Type B pancreatic cell (in vitro differentiated cells): Measurements from ENCODE around the gene EVI2B. TPM values are rescaled to one million over a fixed set of nuclear protein-coding genes. Genes with fewer than 3 reads are reported as not detected.

Experiments
- DNase-seq: peaks from one replicate; pipeline ENCODE4 v3.0.0; 2021; ENCODE audit warnings: mixed read lengths; ENCODE audit not compliant: unreplicated experiment; ENCODE audit errors: extremely low spot score
- H3K27ac Mint-ChIP-seq: 2 replicates; pipeline ENCODE4 v1.8.0; 2021; ENCODE audit warnings: mild to moderate bottlenecking, mixed read lengths
- H3K27me3 Mint-ChIP-seq: 2 replicates; pipeline ENCODE4 v1.8.0; 2021; ENCODE audit warnings: mixed read lengths
- H3K36me3 Mint-ChIP-seq: 2 replicates; pipeline ENCODE4 v1.8.0; 2021; ENCODE audit warnings: mixed read lengths
- H3K4me1 Mint-ChIP-seq: one replicate; pipeline ENCODE4 v1.8.0; 2021; ENCODE audit warnings: mixed read lengths; ENCODE audit not compliant: unreplicated experiment
- H3K4me3 Mint-ChIP-seq: 2 replicates; pipeline ENCODE4 v1.8.0; 2021; ENCODE audit warnings: mild to moderate bottlenecking, mixed read lengths
- H3K9me3 Mint-ChIP-seq: 2 replicates; pipeline ENCODE4 v1.8.0; 2021; ENCODE audit warnings: mixed read lengths
- CTCF ChIP-seq: fragments of 200-600 bp; sonication (generic); conservative IDR thresholded peaks from 2 replicates; pipeline ENCODE4 v1.5.0; 2021; ENCODE audit warnings: antibody characterized with exemption, mild to moderate bottlenecking
- total RNA-seq: library from RNA; stranded (reverse); gene quantifications from 2 replicates; pipeline ENCODE4 v1.2.1, GENCODE V29; 2021; ENCODE audit warnings: low replicate concordance

The EVI2B gene
- total RNA-seq, 1 donor from 2014 or later: not detected

GRCh38 chr17:31275116-31275515 lies 38.7 kb downstream of the EVI2B start:
- Mint-ChIP-seq H3K27ac (no peak overlapping the region), H3K4me1 (peaks cover 4% of the 10 kb centered on the region), H3K36me3 (peaks cover 32% of the 10 kb centered on the region), H3K4me3 (no peak overlapping the region), H3K27me3 (no peaks in the 10 kb centered on the region), H3K9me3 (no peaks in the 10 kb centered on the region)
- no peak for DNase-seq
- TF ChIP-seq CTCF: no peak

DNA sequence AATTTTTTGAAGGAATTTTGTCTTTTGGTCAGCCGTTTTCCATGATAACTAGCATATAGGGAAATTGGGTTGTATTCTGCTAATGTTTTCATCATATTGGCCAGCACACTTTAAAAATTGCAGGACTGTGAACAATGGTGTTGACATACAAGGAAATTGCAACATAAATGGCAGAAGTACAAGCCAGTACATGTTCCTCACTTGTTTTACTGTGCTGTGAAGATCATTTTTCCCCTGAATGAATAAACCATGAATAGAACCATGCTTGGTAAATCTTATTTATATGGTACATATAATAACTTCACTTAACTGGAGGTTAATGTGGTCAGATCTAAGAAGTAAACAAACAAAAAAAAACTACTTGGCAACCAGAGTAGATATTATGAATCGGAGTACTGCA lies 39.6 kb downstream of the EVI2B start:
- Mint-ChIP-seq H3K27me3 (no peaks in the 10 kb centered on the region), H3K36me3 (peaks cover 38% of the 10 kb centered on the region), H3K27ac (peak overlapping the region; percentile 72), H3K4me3 (no peak overlapping the region), H3K4me1 (peaks cover 9% of the 10 kb centered on the region), H3K9me3 (no peaks in the 10 kb centered on the region)
- TF ChIP-seq CTCF: no peak
- DNase-seq: no peak

- Mint-ChIP-seq H3K4me1 (peaks cover 9% of the 10 kb centered on the region), H3K27ac (peak overlapping the region; percentile 19)
- TF ChIP-seq CTCF: no peak
Observed at GRCh38 chr17:31273516-31273915, 40.3 kb downstream of the EVI2B start.

GRCh38 chr17:31272803-31273202 lies 41.1 kb downstream of the EVI2B start:
- no peak overlapping the region for H3K27ac Mint-ChIP-seq
- no peak overlapping the region for H3K4me3 Mint-ChIP-seq
- no peaks in the 10 kb centered on the region for H3K9me3 Mint-ChIP-seq
- DNase-seq: no peak
- H3K36me3 Mint-ChIP-seq: peaks cover 40% of the 10 kb centered on the region
- TF ChIP-seq CTCF: no peak
- H3K27me3 Mint-ChIP-seq: no peaks in the 10 kb centered on the region
- peaks cover 9% of the 10 kb centered on the region for H3K4me1 Mint-ChIP-seq

More at GRCh38 chr17:31273516-31273915, 40.3 kb downstream of the EVI2B start:
- Mint-ChIP-seq H3K9me3 (no peaks in the 10 kb centered on the region), H3K36me3 (peaks cover 42% of the 10 kb centered on the region), H3K4me3 (no peak overlapping the region), H3K27me3 (no peaks in the 10 kb centered on the region)
- no peak for DNase-seq

- Mint-ChIP-seq H3K27ac (no peak overlapping the region), H3K9me3 (no peaks in the 10 kb centered on the region), H3K36me3 (peaks cover 42% of the 10 kb centered on the region), H3K4me3 (no peak overlapping the region), H3K4me1 (peaks cover 9% of the 10 kb centered on the region), H3K27me3 (no peaks in the 10 kb centered on the region)
- no peak for DNase-seq
- TF ChIP-seq CTCF: no peak
Observed at GRCh38 chr17:31272236-31272635, 41.6 kb downstream of the EVI2B start.

GRCh38 chr17:31269578-31269983 lies 44.3 kb downstream of the EVI2B start:
- no peak for TF ChIP-seq CTCF
- Mint-ChIP-seq H3K4me1 (peaks cover 9% of the 10 kb centered on the region), H3K27me3 (no peaks in the 10 kb centered on the region), H3K4me3 (no peak overlapping the region), H3K27ac (peak overlapping the region; percentile 68), H3K9me3 (no peaks in the 10 kb centered on the region), H3K36me3 (peaks cover 48% of the 10 kb centered on the region)
- no peak for DNase-seq
